DLD1 (cell line): Measurements from ENCODE around the gene IFFO2.

Experiments
- in situ Hi-C: cut with HindIII; loops from 2 replicates; pipeline ENCODE4 v1.10.0; 2017; ENCODE audit warnings: low sequenced_read_pairs

IFFO2 gene

DNA sequence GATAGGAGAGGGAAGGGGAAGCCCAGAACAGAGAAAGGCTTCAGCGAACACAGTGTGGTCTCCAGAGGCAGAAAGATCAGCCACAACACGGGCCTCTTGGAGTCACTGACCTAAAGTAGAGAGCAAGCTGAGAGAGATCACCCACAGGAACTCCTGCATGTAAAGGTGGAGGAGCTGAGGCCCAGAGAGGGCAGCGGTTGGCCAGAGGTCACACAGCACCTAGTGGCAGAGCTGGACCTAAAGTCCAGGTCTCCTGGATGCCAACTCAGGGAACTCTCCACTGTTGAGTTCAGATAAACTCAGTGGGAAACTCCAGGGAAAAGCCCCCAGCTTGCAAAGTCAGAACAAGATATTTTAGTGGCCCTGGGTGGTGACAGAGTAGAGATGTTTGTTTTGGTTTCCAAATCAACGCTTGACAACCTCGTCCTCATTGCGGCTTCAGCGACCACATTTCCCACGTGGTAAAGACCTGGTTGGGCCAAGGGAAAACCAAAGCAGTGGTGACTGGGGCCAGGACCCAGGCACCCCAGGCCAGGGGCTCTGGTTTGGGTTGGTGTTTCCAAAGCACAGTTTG lies 4.6 kb downstream of the IFFO2 start:
- in situ Hi-C loops, result no loop called here

DNA sequence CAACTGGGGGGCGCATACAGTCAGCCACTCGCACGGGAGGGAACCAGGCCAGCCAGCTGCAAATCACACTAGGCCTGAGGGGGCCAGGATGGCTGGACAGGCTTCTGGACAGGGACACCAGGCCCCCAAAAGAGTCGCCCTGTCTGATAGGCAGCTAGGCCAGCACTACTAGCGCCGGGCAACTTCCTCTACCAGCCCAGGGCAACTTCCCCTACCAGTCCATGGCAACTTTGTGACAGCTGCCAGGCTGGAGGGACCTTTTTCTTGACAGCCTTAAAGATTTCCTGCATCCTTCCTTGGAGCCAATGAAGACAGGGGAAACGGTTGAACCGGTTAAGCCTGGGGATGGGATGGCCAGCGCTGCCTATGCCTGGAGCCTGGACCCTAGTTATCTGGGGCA lies 5.1 kb downstream of the IFFO2 start:
- in situ Hi-C loops, result no loop called here

DNA sequence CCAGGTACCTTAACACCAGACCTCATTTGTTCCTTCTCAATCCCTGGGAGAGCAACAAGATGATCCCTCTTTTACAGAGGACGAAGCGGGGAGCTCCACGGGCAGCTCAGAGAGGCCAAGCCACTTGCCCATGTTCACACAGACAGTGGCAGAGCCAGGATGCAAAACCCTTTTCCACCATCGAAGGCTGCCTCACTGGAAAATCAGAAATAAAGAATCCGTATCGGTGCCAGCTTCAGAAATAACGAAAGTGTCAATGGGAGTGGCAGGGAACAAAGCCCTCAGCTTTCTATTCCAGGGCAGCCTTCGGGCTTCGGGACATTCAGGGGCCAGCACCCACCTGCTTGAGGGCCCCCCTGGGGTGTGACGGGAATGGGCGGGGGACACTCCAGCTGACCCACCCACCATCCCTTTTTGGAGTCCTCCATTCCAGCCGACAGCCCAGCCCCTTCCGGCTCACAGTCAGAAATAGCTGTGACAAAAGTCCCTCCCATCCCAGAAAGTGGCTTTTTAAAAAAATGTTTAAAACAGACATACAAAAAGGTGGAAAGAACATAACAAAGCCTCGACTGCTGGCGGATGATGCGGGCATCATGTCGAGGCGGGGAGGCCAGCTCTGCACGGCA lies 6.0 kb downstream of the IFFO2 start:
- in situ Hi-C loops, result no loop called here

DNA sequence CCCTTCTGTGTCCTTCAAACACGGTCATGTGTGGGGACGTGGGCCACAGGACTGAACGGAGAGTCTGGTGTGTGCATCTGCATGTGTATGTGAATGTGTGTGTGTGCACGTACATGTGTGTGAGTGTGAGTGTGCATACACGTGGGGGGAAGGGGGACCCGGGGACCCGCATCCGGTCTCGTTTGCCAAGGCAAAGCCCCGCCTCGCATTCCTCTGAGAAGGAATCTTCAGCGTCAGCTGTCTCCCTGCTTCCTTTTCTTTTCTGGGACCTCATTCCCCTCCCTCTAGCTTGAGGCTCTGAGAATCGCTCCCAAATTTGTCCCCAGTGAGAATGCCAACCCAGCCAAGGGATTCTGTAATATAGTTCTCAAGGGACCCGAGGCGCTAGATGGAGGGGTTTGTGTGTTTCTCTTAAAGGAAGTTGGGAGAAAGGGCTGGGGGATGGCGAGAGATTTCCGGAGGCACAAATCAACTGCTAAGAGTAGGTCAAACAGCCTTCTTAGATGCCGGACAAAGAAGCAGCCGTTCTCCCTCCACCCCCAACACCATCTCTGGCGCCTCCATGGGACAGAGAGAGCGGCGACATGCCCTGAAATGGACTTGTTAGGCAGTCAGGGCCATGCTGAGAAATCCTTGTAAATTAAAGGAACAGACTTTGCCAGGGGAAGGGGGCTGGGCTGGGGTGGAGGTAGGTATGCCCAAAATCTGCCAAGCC lies 6.6 kb downstream of the IFFO2 start:
- in situ Hi-C loops, result no loop called here

DNA sequence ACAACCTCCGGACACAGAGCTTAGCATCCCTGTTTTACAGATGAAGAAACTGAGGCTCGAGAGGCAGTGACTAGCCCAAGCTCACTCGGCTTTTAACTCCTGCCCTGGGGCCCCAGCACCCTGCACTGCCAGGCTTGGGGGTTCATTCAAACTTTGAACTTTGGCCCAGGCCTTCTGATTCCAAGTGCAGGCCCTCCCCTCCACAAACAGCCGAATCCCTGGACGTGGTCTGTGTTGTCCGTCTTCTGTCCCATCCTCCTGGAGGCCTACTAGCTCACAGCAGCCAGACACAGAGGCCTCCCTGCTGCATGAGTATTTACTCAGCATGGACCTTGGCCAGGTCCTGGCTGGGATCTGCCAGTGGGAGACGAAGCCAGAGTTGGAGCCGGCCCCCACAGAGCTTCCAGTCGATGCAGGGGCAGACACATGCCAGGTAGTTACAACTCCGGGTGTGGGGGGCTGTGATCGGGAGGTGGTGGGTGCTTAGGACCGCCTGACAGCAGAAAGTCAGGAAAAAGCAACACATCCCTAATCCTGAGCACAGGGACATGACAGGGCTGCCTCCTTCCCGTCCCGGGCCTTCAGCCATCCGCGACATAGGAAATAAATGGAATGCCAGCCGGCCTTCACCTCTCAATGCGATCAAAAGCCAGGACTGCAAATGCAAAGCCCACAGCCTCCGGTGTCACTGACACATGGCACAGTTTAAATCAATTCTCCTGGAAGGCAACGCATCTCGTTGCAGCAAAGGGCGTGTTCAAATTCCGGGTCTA lies 7.4 kb downstream of the IFFO2 start:
- in situ Hi-C loops, result no loop called here

DNA sequence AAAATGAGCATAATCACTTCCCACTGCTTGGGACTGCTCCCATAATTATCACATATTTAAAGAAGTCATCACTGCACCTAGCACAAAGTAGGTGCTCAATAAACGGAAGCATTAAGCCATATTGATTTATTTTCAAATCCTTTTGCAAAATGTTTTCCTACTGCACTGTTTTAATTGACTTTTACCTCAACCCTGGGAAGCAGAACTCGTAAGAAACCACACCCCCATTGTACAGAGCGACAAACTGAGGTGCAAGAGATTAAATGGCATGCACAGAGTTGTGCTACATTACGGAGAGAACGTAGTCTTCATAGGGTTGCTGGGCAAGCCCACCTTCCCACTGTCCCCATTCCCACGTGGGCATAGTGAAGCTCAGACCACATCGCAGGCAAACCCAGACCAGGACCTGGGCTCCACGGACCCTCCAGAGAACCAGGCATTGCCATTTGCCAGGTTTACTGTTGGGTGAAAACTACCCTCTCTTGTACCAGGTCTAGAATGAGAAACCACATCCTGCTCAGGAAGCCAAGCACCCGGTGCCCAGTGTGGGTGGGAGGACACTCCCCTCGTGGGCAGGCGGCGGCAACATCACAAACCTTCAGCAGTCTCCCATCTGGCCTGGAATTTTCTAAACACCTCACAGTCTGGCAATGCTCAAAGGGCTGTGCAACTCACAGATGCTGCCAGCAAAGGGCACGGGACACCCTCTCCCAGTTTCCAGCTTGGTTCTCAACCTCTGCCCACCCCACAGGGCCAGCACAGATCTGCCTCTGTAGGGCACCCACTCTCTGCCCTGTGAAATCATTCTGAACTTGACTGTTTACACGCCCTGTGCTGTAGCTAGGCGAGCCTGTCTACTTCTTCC lies 8.2 kb downstream of the IFFO2 start:
- in situ Hi-C loops, result no loop called here

DNA sequence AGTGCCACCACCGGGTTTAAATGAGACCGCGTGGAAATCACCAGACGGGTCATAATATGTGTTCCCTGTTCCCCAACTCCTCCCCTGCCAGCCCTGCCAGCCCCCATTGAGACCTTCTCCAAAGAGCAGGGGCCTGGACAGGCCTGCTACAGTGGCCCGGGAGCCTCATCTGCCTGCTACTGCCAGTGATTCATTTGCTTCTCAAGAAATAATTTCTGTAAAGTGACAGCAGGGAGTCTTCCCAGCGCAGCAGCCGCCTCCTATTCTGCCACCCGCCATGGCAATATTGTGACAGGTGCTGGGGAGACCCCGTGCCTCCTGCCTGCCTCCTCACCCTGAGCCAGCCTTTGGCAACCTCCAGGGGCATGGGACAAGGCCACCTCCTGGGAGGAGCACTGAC lies 8.9 kb downstream of the IFFO2 start:
- in situ Hi-C loops, result no loop called here

DNA sequence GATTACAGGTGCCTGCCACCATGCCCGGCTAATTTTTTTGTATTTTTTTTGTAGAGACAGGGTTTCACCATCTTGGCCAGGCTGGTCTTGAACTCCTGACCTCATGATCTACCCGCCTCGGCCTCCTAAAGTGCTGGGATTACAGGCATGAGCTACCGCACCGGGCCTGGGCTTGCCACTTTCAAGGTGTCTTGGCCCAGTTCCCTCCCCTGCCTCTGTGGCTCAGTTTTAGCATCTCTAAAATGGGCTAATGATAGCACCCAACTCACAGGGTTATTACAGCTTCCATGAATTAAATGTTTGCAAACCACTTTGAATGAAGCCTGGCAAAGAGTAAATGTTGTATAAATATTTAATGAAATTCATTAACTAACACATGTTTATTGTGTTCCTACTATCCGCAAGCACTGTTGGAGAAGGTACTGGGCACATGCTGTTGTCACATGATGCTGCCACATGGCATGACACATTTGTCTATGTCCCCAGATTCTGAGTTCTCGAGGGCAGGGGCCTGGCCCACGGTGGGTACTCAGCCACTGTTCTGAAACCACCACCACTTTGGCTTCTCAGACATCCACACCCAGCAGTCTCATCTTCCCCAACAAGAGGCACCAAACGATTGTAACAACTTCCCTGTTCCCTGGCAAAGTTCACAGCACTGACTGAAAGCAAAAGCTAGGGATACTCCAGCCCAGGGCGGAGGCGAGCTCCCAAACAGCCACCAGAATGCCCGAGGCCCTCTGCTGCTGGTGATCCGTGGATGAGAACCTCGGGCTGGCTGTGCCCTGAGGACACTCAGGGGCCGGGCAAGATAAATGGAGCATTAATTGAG lies 9.7 kb downstream of the IFFO2 start:
- in situ Hi-C loops, result no loop called here

DNA sequence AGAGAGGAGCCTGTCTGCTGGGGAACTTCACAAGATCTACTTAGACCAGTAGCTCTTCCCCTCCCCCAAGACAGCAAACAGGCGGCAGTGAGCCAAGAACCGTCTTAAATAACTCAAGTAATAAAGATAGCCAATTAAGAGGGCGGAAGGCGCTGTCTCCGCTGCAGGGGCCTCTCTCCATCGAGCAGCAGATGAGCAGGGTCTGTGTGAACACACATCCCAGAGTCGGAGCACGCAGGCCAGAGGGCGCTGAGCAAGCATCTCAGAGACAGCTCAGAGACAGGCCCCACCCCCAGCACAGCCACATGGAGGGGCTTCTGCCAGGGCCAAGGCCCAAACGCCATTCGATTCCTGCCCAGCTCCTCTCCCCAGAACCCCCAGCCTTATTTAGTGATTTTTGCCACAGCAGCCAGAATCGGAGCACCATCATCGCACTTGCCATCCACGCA lies 11.1 kb downstream of the IFFO2 start:
- in situ Hi-C loops, result no loop called here

DNA sequence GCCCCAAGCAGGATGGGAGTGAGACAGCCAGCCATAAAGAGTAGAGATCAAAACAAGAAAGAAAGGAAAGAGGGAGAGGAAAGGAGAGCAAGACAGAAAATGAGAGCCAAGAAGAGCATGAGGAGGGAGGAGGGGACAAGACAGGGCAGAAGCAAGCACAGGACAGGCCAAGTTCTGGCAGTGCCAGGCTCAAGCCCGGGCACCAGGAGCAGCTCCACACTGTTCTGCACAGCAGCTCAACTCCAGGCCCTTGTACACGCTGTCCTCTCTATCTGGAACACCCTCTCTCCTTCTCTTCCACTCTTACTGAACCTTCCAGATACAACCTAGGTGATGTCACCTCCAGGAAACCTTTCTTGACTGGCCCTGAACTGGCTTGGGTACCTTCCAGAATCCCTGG lies 11.7 kb downstream of the IFFO2 start:
- in situ Hi-C loops, result no loop called here

DNA sequence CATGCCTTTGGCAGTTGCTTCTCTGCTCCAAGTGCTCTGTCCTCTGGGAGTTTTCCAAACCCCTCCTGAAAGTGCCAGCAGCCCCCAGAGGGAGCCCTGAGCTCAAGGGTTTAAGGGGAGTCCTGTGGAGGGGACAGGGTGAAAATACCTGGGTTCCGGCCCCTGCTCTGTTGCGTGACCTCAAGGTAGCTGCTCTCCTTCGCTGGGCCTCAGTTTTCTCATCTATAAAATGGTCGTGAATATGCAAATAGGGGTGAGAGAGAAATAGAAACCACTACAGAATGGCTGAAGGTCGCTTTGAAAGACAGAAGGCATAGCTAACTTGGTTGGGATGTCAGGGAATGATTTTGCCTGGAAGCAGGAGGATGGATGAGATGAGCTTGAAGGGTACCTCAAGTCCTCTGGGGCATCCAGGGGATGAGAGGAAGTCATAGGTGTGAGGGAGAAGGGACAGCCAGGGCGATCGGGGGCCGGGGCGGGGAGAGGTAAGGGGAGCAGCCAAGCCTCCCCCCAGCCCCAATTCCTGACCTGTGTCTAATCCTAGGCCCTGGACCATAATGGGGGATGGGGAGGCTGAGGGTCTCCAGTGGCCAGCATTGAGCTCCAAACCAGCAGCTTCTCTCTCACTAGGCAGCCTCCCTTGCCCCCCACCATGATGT lies 12.4 kb downstream of the IFFO2 start:
- in situ Hi-C loops, result no loop called here

DNA sequence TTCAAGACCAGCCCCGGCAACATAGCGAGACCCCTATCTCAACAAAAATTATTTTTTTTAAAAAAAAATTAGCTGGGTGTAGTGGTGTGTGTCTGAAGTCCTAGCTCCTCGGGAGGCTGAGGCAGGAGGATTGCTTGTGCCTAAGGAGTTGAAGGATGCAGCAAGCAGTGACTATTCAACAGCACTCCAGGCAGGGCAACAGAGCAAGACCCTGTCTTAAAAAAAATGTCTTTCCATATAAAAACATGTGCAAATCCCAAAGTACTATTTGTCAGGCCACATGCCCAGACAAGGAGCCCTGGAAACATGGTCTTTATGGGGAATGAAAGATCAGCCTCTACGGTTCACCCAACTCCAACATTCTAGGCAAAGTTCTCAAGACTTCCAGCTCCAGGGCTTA lies 13.3 kb downstream of the IFFO2 start:
- in situ Hi-C loops, result no loop called here

DNA sequence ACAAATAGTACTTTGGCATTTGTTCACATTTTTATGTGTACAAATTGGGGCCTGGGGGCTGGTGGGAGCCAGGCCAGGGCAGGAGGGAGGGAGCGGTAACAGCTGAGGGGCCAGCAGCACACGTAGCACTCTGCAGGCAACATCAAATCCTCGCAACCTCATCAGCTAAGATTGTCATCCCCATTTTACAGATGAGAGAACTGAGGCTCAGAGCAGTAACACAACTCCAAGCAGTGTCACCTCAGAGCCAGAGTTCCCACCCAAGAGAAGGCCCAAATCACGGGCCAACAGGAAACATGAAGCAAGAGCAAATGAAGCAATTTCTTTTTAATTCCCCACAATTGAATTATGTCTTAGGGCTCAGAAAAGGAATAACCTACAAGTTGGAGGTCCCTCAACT lies 14.1 kb downstream of the IFFO2 start:
- in situ Hi-C loops, result no loop called here

DNA sequence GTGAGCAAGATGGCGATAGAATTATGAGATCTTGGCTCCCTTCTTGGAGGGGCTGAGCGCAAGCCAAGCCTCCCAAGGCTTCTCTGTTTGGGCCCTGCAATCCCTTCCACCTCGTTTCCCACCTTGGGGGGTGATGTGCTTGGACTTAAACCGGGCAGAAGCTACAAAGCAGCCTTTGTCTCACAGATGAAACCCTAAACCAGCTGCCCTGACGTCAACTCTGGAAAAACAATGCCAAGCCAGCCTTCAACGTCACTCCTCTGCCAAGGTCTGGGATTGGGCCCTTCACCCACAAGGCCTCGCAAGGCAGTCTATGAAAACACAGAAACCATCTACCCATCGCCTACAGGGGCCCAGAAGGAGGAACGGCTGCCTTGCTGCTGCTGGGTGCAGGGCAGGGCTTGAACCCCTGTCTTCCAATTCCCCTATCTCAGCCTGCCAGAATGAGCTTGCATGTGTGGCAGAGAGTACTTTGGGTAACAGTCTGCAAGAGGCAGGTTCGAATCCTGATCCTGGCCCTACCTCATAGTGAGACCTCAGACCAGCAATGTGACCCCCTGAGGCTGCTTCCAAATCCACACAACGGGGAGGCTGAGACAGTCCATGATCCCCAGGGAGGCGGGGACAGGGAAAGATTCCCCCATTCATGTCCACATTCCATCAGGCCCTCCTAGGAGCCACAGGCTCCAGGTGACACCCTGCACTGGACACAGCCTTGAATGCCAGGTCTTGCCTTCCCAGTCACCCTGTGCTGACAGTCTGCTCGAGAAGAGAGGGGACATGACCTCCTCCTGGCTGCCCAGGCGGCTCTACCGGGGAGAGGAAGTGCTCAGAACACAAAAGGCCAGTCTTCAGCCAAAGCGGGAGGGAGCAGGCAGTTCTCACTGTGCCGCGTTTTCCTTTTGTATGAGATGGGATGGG lies 15.0 kb downstream of the IFFO2 start:
- in situ Hi-C loops, result no loop called here

DNA sequence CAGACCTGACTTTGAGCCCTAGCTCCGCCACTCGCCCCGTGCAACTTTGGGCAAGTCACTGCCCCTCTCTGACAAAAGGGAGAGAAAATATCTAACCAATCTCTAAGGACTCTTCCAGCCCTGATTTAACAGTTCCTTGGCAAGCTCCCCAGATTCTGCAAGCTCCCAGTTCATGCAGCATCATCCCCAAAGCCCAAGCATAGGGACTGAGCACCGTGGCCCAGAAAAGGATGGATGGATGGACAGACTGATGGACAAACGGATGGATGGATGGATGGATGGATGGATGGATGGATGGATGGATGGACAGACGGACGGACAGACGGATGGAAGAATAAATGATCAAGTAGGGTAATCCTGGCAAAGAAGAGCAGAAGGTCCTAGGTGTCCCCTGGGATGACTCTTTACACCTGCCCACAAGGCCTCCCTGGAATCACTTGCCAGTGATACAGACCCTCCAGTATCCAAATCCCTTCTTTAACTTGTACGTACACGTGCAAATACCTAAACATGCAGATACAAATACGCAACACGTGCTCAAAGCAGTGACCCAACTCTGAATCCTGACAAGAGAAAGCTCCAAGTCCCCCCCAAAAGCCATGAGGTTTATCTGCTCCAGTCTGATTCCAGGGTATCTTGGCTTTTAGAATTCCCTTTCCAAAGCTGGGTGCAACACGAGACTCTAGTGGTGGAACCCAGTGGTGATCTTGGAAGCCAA lies 16.0 kb downstream of the IFFO2 start:
- in situ Hi-C loops, result no loop called here

DNA sequence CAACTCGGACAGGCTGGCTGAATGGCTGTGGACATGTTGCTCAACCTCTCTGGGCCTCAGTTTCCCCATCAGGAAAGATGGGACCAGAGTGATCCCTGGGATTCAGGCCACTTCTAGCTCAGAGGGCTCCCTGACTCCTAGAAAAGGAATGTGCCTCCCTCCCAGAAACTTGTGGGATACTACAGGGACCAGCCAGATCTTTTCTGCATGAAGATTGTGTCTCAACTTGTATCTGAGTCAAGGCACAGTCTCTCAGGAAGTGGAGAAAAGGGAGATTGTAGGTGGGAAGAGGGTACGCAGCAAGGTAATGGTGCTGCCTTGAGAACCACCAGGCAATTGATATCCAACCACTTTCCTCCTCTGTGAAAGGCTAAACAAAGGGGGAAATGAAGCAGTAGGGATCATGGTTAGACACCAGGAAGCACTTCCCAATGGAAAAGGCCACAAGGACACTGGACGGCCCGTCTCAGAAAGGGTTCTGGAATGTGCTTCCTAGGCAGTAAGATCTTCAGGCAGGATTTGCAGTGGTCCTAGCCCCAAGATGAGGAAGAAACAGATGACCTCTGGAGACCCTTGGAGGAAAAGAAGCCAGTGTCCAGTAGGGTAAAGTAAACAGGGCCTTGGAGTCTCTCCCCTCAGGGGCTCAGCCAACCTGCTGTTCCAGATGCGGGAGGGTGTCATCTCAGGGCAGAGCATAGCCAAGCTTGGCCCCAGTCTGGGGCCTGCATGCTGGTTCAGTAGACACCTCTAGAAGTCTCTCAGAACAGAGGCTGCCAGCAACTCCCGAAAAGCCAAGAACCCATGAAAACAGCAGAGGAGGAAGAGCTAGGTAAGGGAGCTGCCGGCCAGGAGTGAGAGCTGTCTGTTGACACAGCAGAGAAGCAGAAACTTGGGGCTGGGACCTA lies 16.8 kb downstream of the IFFO2 start:
- in situ Hi-C loops, result no loop called here

DNA sequence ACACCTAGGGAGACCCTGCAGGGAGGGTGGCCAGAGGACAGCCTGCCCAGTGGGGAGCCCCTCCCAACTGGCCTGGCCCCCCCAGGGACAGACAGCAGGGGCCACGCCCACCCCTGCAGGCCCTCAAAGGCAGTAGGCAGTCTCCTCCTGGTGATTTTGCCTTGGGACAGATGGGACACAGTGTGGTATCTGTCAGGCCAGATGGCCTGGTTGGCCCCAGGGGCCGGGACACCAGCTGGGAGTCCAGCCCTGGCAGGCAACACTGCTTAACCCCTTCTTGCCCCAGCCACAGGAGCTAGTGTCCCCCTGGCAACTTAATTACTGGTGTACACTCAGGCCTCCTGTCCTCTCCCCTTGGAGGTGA lies 17.8 kb downstream of the IFFO2 start:
- in situ Hi-C loops, result no loop called here
